Astrocyte (in vitro differentiated cells and primary cell): ENCODE data around the gene CACNA1C. TPM values are rescaled to one million over a fixed set of nuclear protein-coding genes. Genes with fewer than 3 reads are reported as not detected.

Experiments used
- DNase-seq: peaks from one replicate; pipeline ENCODE4 v3.0.0-alpha.2; 2010; ENCODE audit warnings: low read depth
- FAIRE-seq: peaks from 2 replicates; lab custom pipeline; 2011; peaks lifted over from hg19 to GRCh38; lab: Jason Lieb, UNC
- H2AFZ ChIP-seq: 2 replicates; pipeline ENCODE4 v1.6.0; 2012; ENCODE audit warnings: low read depth, low read length, inconsistent platforms
- H3K27ac ChIP-seq: 2 replicates; pipeline ENCODE4 v1.5.1; 2011; ENCODE audit warnings: low read depth, low read length, inconsistent platforms
- H3K27me3 ChIP-seq: 2 replicates; pipeline ENCODE4 v1.6.0; 2011; ENCODE audit warnings: low read length, inconsistent platforms; ENCODE audit not compliant: insufficient read depth
- H3K36me3 ChIP-seq: 2 replicates; pipeline ENCODE4 v1.5.1; 2011; ENCODE audit warnings: low read length, inconsistent platforms; ENCODE audit not compliant: insufficient read depth
- H3K4me1 ChIP-seq: 2 replicates; pipeline ENCODE4 v1.5.1; 2011; ENCODE audit warnings: low read length, inconsistent platforms; ENCODE audit not compliant: insufficient read depth
- H3K4me2 ChIP-seq: 2 replicates; pipeline ENCODE4 v1.6.0; 2012; ENCODE audit warnings: low read length, inconsistent platforms
- H3K4me3 ChIP-seq: 2 replicates; pipeline ENCODE4 v1.5.1; 2011; ENCODE audit warnings: low read depth, mild to moderate bottlenecking, low read length, inconsistent platforms; ENCODE audit not compliant: insufficient read depth
- H3K79me2 ChIP-seq: 2 replicates; pipeline ENCODE4 v1.6.0; 2012; ENCODE audit warnings: mild to moderate bottlenecking, low read length, inconsistent platforms; ENCODE audit not compliant: insufficient read depth
- H3K9ac ChIP-seq: 2 replicates; pipeline ENCODE4 v1.6.0; 2012; ENCODE audit warnings: mild to moderate bottlenecking, low read length, inconsistent platforms
- H3K9me3 ChIP-seq: 2 replicates; pipeline ENCODE4 v1.5.1; 2012; ENCODE audit warnings: low read depth, mild to moderate bottlenecking, low read length, inconsistent platforms; ENCODE audit not compliant: insufficient read depth
- H4K20me1 ChIP-seq: 2 replicates; pipeline ENCODE4 v1.6.0; 2012; ENCODE audit warnings: low read length, inconsistent platforms; ENCODE audit not compliant: insufficient read depth
- H3K27ac Mint-ChIP-seq: one replicate; pipeline ENCODE4 v1.8.0; 2021; ENCODE audit warnings: mild to moderate bottlenecking, mixed read lengths; ENCODE audit not compliant: unreplicated experiment
- H3K27me3 Mint-ChIP-seq: one replicate; pipeline ENCODE4 v1.8.0; 2021; ENCODE audit warnings: low read depth, mixed read lengths; ENCODE audit not compliant: unreplicated experiment
- H3K36me3 Mint-ChIP-seq: one replicate; pipeline ENCODE4 v1.8.0; 2021; ENCODE audit warnings: low read depth, mixed read lengths; ENCODE audit not compliant: unreplicated experiment
- H3K4me1 Mint-ChIP-seq: one replicate; pipeline ENCODE4 v1.8.0; 2021; ENCODE audit warnings: low read depth, mixed read lengths; ENCODE audit not compliant: unreplicated experiment
- H3K4me3 Mint-ChIP-seq: one replicate; pipeline ENCODE4 v1.8.0; 2021; ENCODE audit warnings: mild to moderate bottlenecking, moderate library complexity, mixed read lengths; ENCODE audit not compliant: unreplicated experiment
- H3K9me3 Mint-ChIP-seq: one replicate; pipeline ENCODE4 v1.8.0; 2021; ENCODE audit warnings: mild to moderate bottlenecking, mixed read lengths; ENCODE audit not compliant: unreplicated experiment
- EZH2 ChIP-seq: IDR thresholded peaks from 2 replicates; pipeline ENCODE4 v1.6.1; 2012; ENCODE audit warnings: mild to moderate bottlenecking, low read length, inconsistent platforms; ENCODE audit not compliant: insufficient read depth
- total RNA-seq: library from RNA; stranded (reverse); gene quantifications from 2 replicates; pipeline ENCODE4 v1.2.1, GENCODE V29; 2021
- TF ChIP-seq, protein P1 (sequence below): IDR thresholded peaks from 2 replicates; pipeline ENCODE4 v1.5.1; 2011; ENCODE audit warnings: low read depth, mild to moderate bottlenecking, inconsistent platforms, low read length, moderate library complexity; ENCODE audit not compliant: insufficient read depth

CACNA1C gene
- total RNA-seq, 1 donor from 2014 or later: 2.1 TPM

DNA sequence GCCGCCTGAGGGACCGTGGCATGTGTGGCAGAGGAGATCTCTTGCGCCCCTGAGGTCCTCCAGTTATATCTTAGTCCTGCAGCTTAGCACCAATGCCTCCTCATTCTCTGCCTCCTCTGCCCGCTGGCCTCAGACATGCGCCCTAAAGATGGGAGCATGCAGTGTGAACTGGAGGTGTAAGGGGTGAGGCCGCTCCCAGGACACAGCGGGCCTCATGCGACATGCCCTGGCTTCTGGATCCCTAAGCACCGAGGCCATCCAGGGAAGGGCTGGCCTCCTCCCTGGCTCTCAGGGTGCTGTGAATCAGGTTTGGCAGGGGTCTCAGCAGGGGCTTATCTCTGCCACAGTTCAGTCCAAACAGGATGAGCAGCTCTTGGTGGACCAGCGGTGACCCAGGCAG, 86.9 kb downstream of the CACNA1C start:
- FAIRE-seq: no peak
- H3K36me3 ChIP-seq: no peaks in the 10 kb centered on the region
- DNase-seq: no peak
- no peak overlapping the region for H3K4me2 ChIP-seq
- no peak overlapping the region for H3K4me3 ChIP-seq
- TF ChIP-seq, protein P1, sequence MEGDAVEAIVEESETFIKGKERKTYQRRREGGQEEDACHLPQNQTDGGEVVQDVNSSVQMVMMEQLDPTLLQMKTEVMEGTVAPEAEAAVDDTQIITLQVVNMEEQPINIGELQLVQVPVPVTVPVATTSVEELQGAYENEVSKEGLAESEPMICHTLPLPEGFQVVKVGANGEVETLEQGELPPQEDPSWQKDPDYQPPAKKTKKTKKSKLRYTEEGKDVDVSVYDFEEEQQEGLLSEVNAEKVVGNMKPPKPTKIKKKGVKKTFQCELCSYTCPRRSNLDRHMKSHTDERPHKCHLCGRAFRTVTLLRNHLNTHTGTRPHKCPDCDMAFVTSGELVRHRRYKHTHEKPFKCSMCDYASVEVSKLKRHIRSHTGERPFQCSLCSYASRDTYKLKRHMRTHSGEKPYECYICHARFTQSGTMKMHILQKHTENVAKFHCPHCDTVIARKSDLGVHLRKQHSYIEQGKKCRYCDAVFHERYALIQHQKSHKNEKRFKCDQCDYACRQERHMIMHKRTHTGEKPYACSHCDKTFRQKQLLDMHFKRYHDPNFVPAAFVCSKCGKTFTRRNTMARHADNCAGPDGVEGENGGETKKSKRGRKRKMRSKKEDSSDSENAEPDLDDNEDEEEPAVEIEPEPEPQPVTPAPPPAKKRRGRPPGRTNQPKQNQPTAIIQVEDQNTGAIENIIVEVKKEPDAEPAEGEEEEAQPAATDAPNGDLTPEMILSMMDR: no peak
- TF ChIP-seq EZH2: no peak
- H2AFZ ChIP-seq: no peak overlapping the region
- no peaks in the 10 kb centered on the region for H3K4me1 Mint-ChIP-seq
- H3K79me2 ChIP-seq: no peaks in the 10 kb centered on the region
- no peaks in the 10 kb centered on the region for H3K4me1 ChIP-seq
- peaks cover 2% of the 10 kb centered on the region for H3K9me3 Mint-ChIP-seq
- no peaks in the 10 kb centered on the region for H3K27me3 ChIP-seq
- peaks cover 3% of the 10 kb centered on the region for H3K36me3 Mint-ChIP-seq
- no peak overlapping the region for H3K9ac ChIP-seq
- no peak overlapping the region for H3K4me3 Mint-ChIP-seq
- H3K27me3 Mint-ChIP-seq: peaks cover 21% of the 10 kb centered on the region
- H4K20me1 ChIP-seq: no peaks in the 10 kb centered on the region
- no peak overlapping the region for H3K27ac ChIP-seq
- H3K27ac Mint-ChIP-seq: no peak overlapping the region
- H3K9me3 ChIP-seq: no peaks in the 10 kb centered on the region

DNA sequence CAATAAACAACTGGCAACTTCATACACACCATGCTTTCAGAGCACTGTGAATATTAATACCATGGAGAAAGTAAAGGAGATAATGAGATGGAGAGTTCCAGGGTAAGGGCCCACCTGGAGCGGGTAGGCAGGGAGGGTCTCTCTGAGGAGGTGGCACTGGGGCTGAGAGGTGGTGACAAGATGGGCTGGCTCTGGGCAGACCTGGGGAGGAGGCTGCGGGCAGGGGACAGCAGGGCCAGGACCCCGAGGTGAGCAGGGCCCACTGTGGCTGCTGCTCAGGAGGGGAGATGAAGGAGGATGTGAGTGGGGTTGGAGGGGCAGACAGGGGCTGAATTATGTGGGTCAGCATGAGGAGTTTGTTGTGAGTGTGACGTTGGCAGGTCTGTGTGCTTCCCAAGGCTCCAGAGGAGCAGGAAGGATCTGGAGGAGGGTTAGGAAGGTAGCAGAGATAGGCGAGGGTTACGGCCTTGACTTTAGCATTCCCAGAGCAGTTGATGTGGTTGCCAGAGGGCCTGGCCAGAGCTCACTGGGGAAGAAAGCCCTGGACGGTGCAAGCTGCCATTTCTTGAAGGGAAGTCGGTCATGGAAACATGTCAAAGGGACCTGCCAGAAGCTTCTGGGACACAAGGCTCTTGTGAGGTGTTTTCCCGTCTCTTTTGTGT, 88.2 kb downstream of the CACNA1C start:
- no peak overlapping the region for H3K4me3 ChIP-seq
- H3K4me3 Mint-ChIP-seq: no peak overlapping the region
- no peaks in the 10 kb centered on the region for H3K4me1 Mint-ChIP-seq
- DNase-seq: no peak
- no peak overlapping the region for H3K4me2 ChIP-seq
- H3K27me3 ChIP-seq: no peaks in the 10 kb centered on the region
- no peak overlapping the region for H2AFZ ChIP-seq
- H3K9ac ChIP-seq: no peak overlapping the region
- no peaks in the 10 kb centered on the region for H3K36me3 ChIP-seq
- no peaks in the 10 kb centered on the region for H3K4me1 ChIP-seq
- peaks cover 3% of the 10 kb centered on the region for H3K36me3 Mint-ChIP-seq
- no peak for TF ChIP-seq EZH2
- TF ChIP-seq, protein P1: no peak
- H3K79me2 ChIP-seq: no peaks in the 10 kb centered on the region
- no peak overlapping the region for H3K27ac Mint-ChIP-seq
- H3K9me3 ChIP-seq: no peaks in the 10 kb centered on the region
- no peak overlapping the region for H3K27ac ChIP-seq
- no peaks in the 10 kb centered on the region for H4K20me1 ChIP-seq
- FAIRE-seq: no peak
- peaks cover 23% of the 10 kb centered on the region for H3K27me3 Mint-ChIP-seq
- peaks cover 2% of the 10 kb centered on the region for H3K9me3 Mint-ChIP-seq

DNA sequence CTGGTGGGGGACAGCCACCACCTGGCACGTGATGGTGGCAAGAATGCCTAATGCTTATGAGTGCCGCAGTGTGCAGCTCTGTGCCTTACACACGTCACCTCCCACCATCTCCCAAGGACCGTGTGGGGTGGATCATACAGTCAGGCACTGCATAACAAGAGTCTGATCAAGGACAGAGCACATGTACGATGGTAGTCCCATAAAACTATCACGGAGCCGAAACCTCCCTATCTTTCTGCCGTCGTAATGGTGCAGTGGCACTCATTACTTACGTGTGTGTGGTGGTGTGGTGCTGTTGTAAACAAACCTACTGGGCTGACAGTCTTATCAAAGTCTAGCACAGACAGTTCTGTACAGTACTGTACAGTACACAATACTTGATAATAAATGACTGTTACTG, 89.3 kb downstream of the CACNA1C start:
- no peak overlapping the region for H3K4me2 ChIP-seq
- H3K4me3 ChIP-seq: no peak overlapping the region
- no peak overlapping the region for H3K9ac ChIP-seq
- TF ChIP-seq, protein P1: no peak
- TF ChIP-seq EZH2: no peak
- FAIRE-seq: no peak
- no peaks in the 10 kb centered on the region for H4K20me1 ChIP-seq
- Mint-ChIP-seq H3K4me1 (no peaks in the 10 kb centered on the region), H3K27ac (no peak overlapping the region), H3K27me3 (peaks cover 24% of the 10 kb centered on the region), H3K36me3 (peaks cover 3% of the 10 kb centered on the region), H3K9me3 (peaks cover 2% of the 10 kb centered on the region), H3K4me3 (no peak overlapping the region)
- no peaks in the 10 kb centered on the region for H3K9me3 ChIP-seq
- DNase-seq: no peak
- H3K27me3 ChIP-seq: no peaks in the 10 kb centered on the region
- H3K36me3 ChIP-seq: no peaks in the 10 kb centered on the region
- no peaks in the 10 kb centered on the region for H3K79me2 ChIP-seq
- no peak overlapping the region for H3K27ac ChIP-seq
- no peaks in the 10 kb centered on the region for H3K4me1 ChIP-seq
- no peak overlapping the region for H2AFZ ChIP-seq
